Measurements from ENCODE around the gene CNTNAP4. TPM values are rescaled to one million over a fixed set of nuclear protein-coding genes. Genes with fewer than 3 reads are reported as not detected.

Gene CNTNAP4
- total RNA-seq, 2 donors from 2014 or later = 0.05 to 0.57 TPM

DNA sequence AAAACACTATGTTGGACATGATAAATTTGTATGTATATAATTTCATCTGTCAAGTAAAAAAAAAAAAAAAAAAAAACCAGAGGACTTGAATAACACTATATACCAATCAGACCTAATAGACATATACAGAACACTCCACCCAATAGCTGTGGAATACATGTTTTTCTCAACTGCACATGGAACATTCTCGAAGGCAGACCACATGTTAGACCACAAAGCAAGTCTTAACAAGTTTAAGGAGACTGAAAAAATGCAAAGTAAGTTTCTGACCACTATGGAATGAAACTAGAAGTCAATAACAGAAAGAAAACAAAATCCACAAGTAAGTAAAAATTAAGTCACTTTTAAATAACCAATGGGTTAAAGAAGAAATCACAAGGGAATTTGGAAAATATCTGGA lies 8.4 kb upstream of the CNTNAP4 start:
- Histone ChIP-seq H3K27ac (no peak overlapping the region), H3K4me3 (no peak overlapping the region), H3K27me3 (replicated peaks; ENCODE audit: insufficient read depth) (no peaks in the 10 kb centered on the region), H3K9me3 (no peaks in the 10 kb centered on the region), H3K4me1 (replicated peaks) (no peaks in the 10 kb centered on the region), H3K36me3 (no peaks in the 10 kb centered on the region)
- DNase-seq (ENCODE audit: low spot score) = no peak
- TF ChIP-seq POLR2A (IDR thresholded peaks at IDR 0.05) = no peak
- WGBS = 47% methylated on average over 1 of the region's 1 CpG
- intact Hi-C loops (cut with DNase I) = loop anchor here (5.0 kb wide), 1 partner anchor 48 kb away; no protein-coding TSS in a partner anchor

DNA sequence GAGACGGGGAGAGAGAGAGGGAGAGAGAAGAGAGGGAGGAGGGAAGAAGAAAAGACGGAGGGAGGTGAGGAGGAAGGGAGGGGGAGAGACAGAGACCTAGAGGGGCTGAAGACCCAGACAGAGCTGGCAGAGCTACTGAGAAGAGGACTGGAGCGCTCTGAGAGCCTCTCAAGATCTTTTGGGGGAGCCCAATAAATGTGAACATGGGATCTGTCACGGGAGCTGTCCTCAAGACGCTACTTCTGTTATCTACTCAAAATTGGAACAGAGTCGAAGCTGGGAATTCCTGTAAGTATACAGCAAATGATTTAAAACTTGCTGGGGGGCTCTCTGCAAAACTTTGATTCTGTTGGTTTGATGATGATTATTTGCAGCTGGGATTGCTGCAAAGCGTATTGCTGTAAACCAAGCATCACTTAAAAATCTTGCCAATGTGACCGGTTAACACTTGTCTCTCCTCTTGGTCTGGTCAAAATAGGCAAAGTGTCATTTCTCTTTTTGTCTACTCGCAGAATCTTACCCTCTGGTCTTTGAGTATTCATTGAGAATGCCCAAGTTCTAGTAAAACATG lies 344 bp downstream of the CNTNAP4 start:
- H3K4me3 ChIP-seq = no peak overlapping the region
- H3K9me3 ChIP-seq = no peaks in the 10 kb centered on the region
- no peak for DNase-seq (ENCODE audit: low spot score)
- H3K36me3 ChIP-seq = no peaks in the 10 kb centered on the region
- intact Hi-C loops (cut with DNase I) = no loop called here
- 33% methylated on average over 9 of the region's 9 CpGs for WGBS
- no peak overlapping the region for H3K27ac ChIP-seq
- TF ChIP-seq POLR2AphosphoS5 (IDR thresholded peaks at IDR 0.05) (no peak), CTCF (IDR thresholded peaks at IDR 0.05) (no peak), POLR2A (IDR thresholded peaks at IDR 0.05) (no peak)
- no peaks in the 10 kb centered on the region for H3K27me3 ChIP-seq (replicated peaks; ENCODE audit: insufficient read depth)
- no peaks in the 10 kb centered on the region for H3K4me1 ChIP-seq (replicated peaks)

- intact Hi-C loops (cut with DNase I) = no loop called here
- Histone ChIP-seq H3K9me3 (no peaks in the 10 kb centered on the region), H3K36me3 (no peaks in the 10 kb centered on the region), H3K27ac (no peak overlapping the region), H3K27me3 (replicated peaks; ENCODE audit: insufficient read depth) (no peaks in the 10 kb centered on the region), H3K4me1 (replicated peaks) (no peaks in the 10 kb centered on the region), H3K4me3 (no peak overlapping the region)
- no peak for TF ChIP-seq CTCF (IDR thresholded peaks at IDR 0.05)
- TF ChIP-seq POLR2AphosphoS5 (IDR thresholded peaks at IDR 0.05) = no peak
- no peak for TF ChIP-seq POLR2A (IDR thresholded peaks at IDR 0.05)
- WGBS = 65% methylated on average over 5 of the region's 5 CpGs
- no peak for DNase-seq (ENCODE audit: low spot score)
These were observed 885 bp downstream of the CNTNAP4 start for GRCh38 chr16:76278086-76278485.

DNA sequence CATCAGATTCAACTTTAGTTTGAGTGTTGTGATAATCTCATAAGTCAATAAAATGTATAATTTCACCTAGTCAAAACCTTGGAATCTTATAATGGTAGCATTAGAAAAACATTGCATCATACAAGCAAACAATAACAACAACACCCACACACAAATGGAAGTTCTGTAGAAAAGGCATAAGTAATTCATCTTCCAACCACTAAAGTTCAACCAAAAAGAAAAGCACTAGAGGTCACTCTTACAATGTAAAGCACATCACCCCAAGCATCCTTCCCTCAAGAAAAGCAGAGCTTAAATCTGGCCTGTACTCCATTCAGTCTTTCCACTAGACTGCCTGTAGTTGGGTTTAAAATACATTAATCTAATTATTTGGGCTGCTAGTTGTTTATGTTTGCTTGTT lies 1.8 kb downstream of the CNTNAP4 start:
- DNase-seq (ENCODE audit: low spot score) = no peak
- Histone ChIP-seq H3K4me3 (no peak overlapping the region), H3K27ac (no peak overlapping the region), H3K4me1 (replicated peaks) (no peaks in the 10 kb centered on the region), H3K27me3 (replicated peaks; ENCODE audit: insufficient read depth) (no peaks in the 10 kb centered on the region), H3K9me3 (no peaks in the 10 kb centered on the region), H3K36me3 (no peaks in the 10 kb centered on the region)
- intact Hi-C loops (cut with DNase I) = no loop called here
- TF ChIP-seq CTCF (IDR thresholded peaks at IDR 0.05) (no peak), POLR2A (IDR thresholded peaks at IDR 0.05) (no peak), POLR2AphosphoS5 (IDR thresholded peaks at IDR 0.05) (no peak)

DNA sequence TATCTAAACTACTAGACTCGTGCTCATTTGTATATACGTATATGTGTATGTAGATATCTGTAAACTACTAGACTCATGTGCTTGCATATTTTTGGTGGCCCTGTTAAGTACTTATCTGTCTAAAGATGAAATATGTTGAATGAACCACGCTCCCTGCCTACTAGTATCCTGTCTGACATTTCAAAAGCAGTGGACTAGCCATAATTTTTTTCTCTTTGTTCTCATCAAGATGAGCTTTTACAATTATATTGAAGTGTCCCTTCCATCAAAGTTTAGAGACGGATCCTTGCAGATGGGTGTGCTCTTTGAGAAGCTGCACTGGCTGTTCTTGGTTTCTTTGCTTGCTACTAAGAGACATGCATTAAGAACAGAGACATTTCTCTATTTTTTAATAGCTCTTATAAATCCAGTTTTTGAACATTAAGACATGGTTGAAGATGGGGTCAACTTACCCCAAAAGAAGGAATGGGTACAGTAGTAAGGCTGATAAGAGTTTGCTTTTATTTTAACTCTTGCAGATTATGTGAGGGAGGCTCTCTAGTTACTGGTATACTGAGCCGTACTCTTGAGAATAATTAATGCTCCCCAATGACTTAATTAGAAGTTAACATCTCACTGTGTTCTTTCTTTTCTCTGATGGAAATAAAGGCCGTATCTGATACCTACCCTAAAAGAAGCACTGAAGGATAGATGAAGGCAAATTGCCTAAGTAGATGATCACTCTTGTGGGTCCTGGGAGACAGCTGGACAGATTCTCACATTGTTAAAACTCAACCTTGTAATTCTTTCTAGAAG lies 3.4 kb downstream of the CNTNAP4 start:
- 74% methylated on average over 6 of the region's 6 CpGs for WGBS
- no peak overlapping the region for H3K27ac ChIP-seq
- no peaks in the 10 kb centered on the region for H3K9me3 ChIP-seq
- no peaks in the 10 kb centered on the region for H3K27me3 ChIP-seq (replicated peaks; ENCODE audit: insufficient read depth)
- DNase-seq (ENCODE audit: low spot score) = no peak
- no peak overlapping the region for H3K4me3 ChIP-seq
- H3K36me3 ChIP-seq = no peaks in the 10 kb centered on the region
- no peaks in the 10 kb centered on the region for H3K4me1 ChIP-seq (replicated peaks)
- intact Hi-C loops (cut with DNase I) = no loop called here
- no peak for TF ChIP-seq POLR2A (IDR thresholded peaks at IDR 0.05)

DNA sequence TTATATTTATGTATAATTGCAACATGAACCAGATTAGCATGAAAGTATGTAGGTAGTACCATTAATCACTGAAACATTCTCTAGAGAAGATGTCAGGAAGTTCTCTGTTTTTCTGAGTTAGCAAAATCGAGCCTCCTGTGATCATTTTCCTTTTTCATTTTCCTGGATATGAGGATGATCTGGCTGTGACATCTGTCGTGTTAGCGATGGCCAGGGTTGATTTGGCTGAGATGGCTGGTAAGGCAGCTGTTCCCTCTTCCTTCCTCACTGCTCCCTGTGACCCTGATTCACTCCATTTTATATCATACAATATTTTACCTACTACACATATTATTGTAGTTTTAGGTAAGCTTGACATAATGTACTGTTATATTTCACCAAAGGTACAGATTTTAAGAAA lies 10.3 kb downstream of the CNTNAP4 start:
- intact Hi-C loops (cut with DNase I) = no loop called here
- Histone ChIP-seq H3K27ac (no peak overlapping the region), H3K4me3 (no peak overlapping the region), H3K36me3 (no peaks in the 10 kb centered on the region), H3K9me3 (no peaks in the 10 kb centered on the region), H3K27me3 (replicated peaks; ENCODE audit: insufficient read depth) (no peaks in the 10 kb centered on the region), H3K4me1 (replicated peaks) (no peaks in the 10 kb centered on the region)
- TF ChIP-seq POLR2AphosphoS5 (IDR thresholded peaks at IDR 0.05) = no peak
- no peak for TF ChIP-seq CTCF (IDR thresholded peaks at IDR 0.05)
- TF ChIP-seq POLR2A (IDR thresholded peaks at IDR 0.05) = no peak
- WGBS = 76% methylated on average over 3 of the region's 3 CpGs
- DNase-seq (ENCODE audit: low spot score) = no peak

Data from prostate gland (tissue), 2 donors.